ENCODE data around the gene C10orf62.

Gene C10orf62

GRCh38 chr10:97628228-97628627 lies 38.7 kb downstream of the C10orf62 start:
- H3K9me3 ChIP-seq (ENCODE audit: severe bottlenecking): no peaks in the 10 kb centered on the region
- TF ChIP-seq, protein P1, sequence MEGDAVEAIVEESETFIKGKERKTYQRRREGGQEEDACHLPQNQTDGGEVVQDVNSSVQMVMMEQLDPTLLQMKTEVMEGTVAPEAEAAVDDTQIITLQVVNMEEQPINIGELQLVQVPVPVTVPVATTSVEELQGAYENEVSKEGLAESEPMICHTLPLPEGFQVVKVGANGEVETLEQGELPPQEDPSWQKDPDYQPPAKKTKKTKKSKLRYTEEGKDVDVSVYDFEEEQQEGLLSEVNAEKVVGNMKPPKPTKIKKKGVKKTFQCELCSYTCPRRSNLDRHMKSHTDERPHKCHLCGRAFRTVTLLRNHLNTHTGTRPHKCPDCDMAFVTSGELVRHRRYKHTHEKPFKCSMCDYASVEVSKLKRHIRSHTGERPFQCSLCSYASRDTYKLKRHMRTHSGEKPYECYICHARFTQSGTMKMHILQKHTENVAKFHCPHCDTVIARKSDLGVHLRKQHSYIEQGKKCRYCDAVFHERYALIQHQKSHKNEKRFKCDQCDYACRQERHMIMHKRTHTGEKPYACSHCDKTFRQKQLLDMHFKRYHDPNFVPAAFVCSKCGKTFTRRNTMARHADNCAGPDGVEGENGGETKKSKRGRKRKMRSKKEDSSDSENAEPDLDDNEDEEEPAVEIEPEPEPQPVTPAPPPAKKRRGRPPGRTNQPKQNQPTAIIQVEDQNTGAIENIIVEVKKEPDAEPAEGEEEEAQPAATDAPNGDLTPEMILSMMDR (IDR thresholded peaks at IDR 0.05; ENCODE audit: poor library complexity, severe bottlenecking): no peak
- H3K4me3 ChIP-seq (ENCODE audit: severe bottlenecking): no peak overlapping the region
- H3K27ac ChIP-seq (ENCODE audit: poor library complexity, severe bottlenecking): no peak overlapping the region
- ATAC-seq (ENCODE audit: low read depth): no peak
- H3K27me3 ChIP-seq (ENCODE audit: insufficient read depth, poor library complexity, severe bottlenecking): no peaks in the 10 kb centered on the region
- H3K36me3 ChIP-seq (ENCODE audit: low read depth): no peaks in the 10 kb centered on the region
- peaks cover 3% of the 10 kb centered on the region for H3K4me1 ChIP-seq (ENCODE audit: insufficient read depth, poor library complexity, severe bottlenecking)
- no peak for DNase-seq (ENCODE audit: low spot score)

DNA sequence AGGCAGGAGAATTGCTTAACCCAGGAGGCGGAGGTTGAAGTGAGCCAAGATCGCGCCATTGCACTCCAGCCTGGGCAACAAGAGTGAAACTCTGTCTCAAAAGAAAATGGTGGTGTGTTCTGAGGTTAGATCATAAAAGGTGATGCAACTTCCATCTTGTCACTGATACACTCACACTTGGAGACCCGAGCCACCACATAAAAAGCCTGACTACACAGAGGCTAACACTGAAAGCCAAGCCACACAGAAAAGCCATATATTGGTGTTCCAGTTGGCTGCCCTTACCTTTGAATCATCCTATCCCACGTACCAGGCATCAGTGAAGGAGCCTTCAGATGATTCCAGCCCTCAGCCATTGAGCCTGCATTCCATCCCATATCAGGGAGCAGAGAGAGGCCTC lies 39.8 kb downstream of the C10orf62 start:
- DNase-seq (ENCODE audit: low spot score): no peak

GRCh38 chr10:97631098-97631497 lies 41.6 kb downstream of the C10orf62 start:
- Histone ChIP-seq H3K27me3 (ENCODE audit: insufficient read depth, poor library complexity, severe bottlenecking) (no peaks in the 10 kb centered on the region), H3K4me1 (ENCODE audit: insufficient read depth, poor library complexity, severe bottlenecking) (peaks cover 3% of the 10 kb centered on the region), H3K36me3 (ENCODE audit: low read depth) (no peaks in the 10 kb centered on the region), H3K27ac (ENCODE audit: poor library complexity, severe bottlenecking) (no peak overlapping the region), H3K9me3 (ENCODE audit: severe bottlenecking) (no peaks in the 10 kb centered on the region), H3K4me3 (ENCODE audit: severe bottlenecking) (no peak overlapping the region)
- DNase-seq (ENCODE audit: low spot score) (no peak), ATAC-seq (ENCODE audit: low read depth) (no peak)
- TF ChIP-seq, protein P1 (IDR thresholded peaks at IDR 0.05; ENCODE audit: poor library complexity, severe bottlenecking): no peak

More for the DNA sequence above, 39.8 kb downstream of the C10orf62 start:
- TF ChIP-seq, protein P1 (IDR thresholded peaks at IDR 0.05; ENCODE audit: poor library complexity, severe bottlenecking): no peak
- H3K36me3 ChIP-seq (ENCODE audit: low read depth): no peaks in the 10 kb centered on the region
- no peaks in the 10 kb centered on the region for H3K27me3 ChIP-seq (ENCODE audit: insufficient read depth, poor library complexity, severe bottlenecking)
- H3K9me3 ChIP-seq (ENCODE audit: severe bottlenecking): no peaks in the 10 kb centered on the region
- H3K27ac ChIP-seq (ENCODE audit: poor library complexity, severe bottlenecking): no peak overlapping the region
- no peak overlapping the region for H3K4me3 ChIP-seq (ENCODE audit: severe bottlenecking)
- peaks cover 3% of the 10 kb centered on the region for H3K4me1 ChIP-seq (ENCODE audit: insufficient read depth, poor library complexity, severe bottlenecking)
- ATAC-seq (ENCODE audit: low read depth): no peak

DNA sequence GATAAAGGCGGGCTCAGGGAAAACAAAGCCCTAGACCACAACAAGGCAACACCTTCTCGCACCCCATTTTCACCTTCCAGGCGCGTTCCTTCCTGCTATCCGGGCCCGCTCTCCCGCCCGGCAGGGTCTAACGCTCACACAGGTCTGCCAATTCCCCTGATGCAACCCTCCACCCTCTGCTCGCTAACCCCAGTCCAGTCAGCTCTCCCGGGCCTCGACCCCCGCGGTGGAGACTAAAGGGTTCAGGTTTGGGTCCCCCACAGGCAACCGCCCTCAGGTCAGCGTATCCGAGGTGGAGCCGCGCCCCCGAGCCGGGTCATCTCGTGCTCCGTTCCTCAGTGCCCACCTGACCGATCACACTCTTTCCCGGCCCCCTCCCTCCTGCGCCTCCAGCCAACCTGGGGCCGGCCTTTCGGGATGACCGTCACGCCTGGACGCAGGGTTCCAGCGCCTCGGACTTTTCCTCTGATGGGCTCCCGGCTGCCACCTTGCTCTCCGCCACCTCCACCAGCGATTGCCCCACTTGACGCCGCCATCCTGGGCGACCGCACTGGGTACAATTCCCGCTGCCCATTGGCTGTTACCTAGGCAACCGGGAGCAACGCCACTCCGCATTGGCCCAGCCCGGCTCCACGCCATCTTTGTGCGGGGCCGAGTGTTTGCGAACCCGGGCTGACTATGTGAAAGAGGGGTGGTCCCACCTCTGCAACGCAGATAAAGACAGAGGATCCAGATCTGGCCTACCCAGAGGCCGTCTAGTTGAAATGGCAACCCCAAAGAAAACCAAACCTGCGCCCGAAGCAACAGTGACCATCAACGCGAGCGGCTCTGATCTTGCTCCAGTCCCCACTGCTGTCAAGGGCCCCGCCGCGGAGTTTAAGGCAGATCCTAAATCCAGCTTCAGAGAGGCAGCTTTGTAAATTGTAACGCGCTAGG lies 43.7 kb downstream of the C10orf62 start, which contains the start of gene MORN4:
MORN4 (minus strand) TSS at position 552 of the 936 bp plus-strand sequence. CDS start 13,847 bp downstream, outside the sequence.
- peak; percentile 98 for ATAC-seq (ENCODE audit: low read depth)
- Histone ChIP-seq H3K36me3 (ENCODE audit: low read depth) (no peaks in the 10 kb centered on the region), H3K4me3 (ENCODE audit: severe bottlenecking) (peak within 1 kb of the TSS; percentile 88), H3K4me1 (ENCODE audit: insufficient read depth, poor library complexity, severe bottlenecking) (peaks cover 3% of the 10 kb centered on the region), H3K27ac (ENCODE audit: poor library complexity, severe bottlenecking) (peak within 1 kb of the TSS; percentile 40), H3K9me3 (ENCODE audit: severe bottlenecking) (no peaks in the 10 kb centered on the region), H3K27me3 (ENCODE audit: insufficient read depth, poor library complexity, severe bottlenecking) (no peaks in the 10 kb centered on the region)
- DNase-seq (ENCODE audit: low spot score): peak; percentile 96
- TF ChIP-seq, protein P1 (IDR thresholded peaks at IDR 0.05; ENCODE audit: poor library complexity, severe bottlenecking): no peak

- DNase-seq (ENCODE audit: low spot score) (no peak), ATAC-seq (ENCODE audit: low read depth) (no peak)
- Histone ChIP-seq H3K36me3 (ENCODE audit: low read depth) (no peaks in the 10 kb centered on the region), H3K27me3 (ENCODE audit: insufficient read depth, poor library complexity, severe bottlenecking) (no peaks in the 10 kb centered on the region), H3K4me1 (ENCODE audit: insufficient read depth, poor library complexity, severe bottlenecking) (peaks cover 3% of the 10 kb centered on the region), H3K4me3 (ENCODE audit: severe bottlenecking) (peak overlapping the region; percentile 88), H3K9me3 (ENCODE audit: severe bottlenecking) (no peaks in the 10 kb centered on the region), H3K27ac (ENCODE audit: poor library complexity, severe bottlenecking) (peak overlapping the region; percentile 40)
- TF ChIP-seq, protein P1 (IDR thresholded peaks at IDR 0.05; ENCODE audit: poor library complexity, severe bottlenecking): peak; percentile 12
These were observed 44.4 kb downstream of the C10orf62 start for GRCh38 chr10:97633921-97634320.

Data from RWPE2 (cell line).